ENCODE measurements around the gene SDHAF3.

Gene SDHAF3

GRCh38 chr7:97215556-97215955, 98.1 kb downstream of the SDHAF3 start:
- H3K4me3 ChIP-seq (ENCODE audit: extremely low read depth, insufficient read depth, low read length, poor library complexity, severe bottlenecking): no peak overlapping the region
- H3K4me1 ChIP-seq (ENCODE audit: control insufficient read depth, insufficient read depth, low read length, poor library complexity, severe bottlenecking): no peaks in the 10 kb centered on the region
- H3K9me3 ChIP-seq (ENCODE audit: control insufficient read depth, low read length): no peaks in the 10 kb centered on the region
- WGBS, 2 experiments (ENCODE audit: insufficient coverage in 2 of 2): 60 to 86% methylated on average over 4 to 5 of the region's 7 CpGs
- no peaks in the 10 kb centered on the region for H3K36me3 ChIP-seq (ENCODE audit: control insufficient read depth, insufficient read depth, low read length)
- no peak overlapping the region for H3K27ac ChIP-seq (ENCODE audit: low read depth, low read length, severe bottlenecking)

- H3K9me3 ChIP-seq (ENCODE audit: control insufficient read depth, low read length): no peaks in the 10 kb centered on the region
- H3K4me3 ChIP-seq (ENCODE audit: extremely low read depth, insufficient read depth, low read length, poor library complexity, severe bottlenecking): no peak overlapping the region
- H3K27ac ChIP-seq (ENCODE audit: low read depth, low read length, severe bottlenecking): no peak overlapping the region
- 0% methylated on average over 1 of the region's 2 CpGs; no CpG with 5 or more reads in 1 of the 2 experiments for WGBS, 2 experiments (ENCODE audit: insufficient coverage in 2 of 2)
- no peaks in the 10 kb centered on the region for H3K4me1 ChIP-seq (ENCODE audit: control insufficient read depth, insufficient read depth, low read length, poor library complexity, severe bottlenecking)
- no peaks in the 10 kb centered on the region for H3K36me3 ChIP-seq (ENCODE audit: control insufficient read depth, insufficient read depth, low read length)
These were observed 101.3 kb downstream of the SDHAF3 start for GRCh38 chr7:97218767-97219166.

GRCh38 chr7:97219237-97219636, 101.7 kb downstream of the SDHAF3 start:
- H3K4me1 ChIP-seq (ENCODE audit: control insufficient read depth, insufficient read depth, low read length, poor library complexity, severe bottlenecking): no peaks in the 10 kb centered on the region
- WGBS, 2 experiments (ENCODE audit: insufficient coverage in 2 of 2): 80 to 100% methylated on average over 2 of the region's 2 CpGs
- H3K27ac ChIP-seq (ENCODE audit: low read depth, low read length, severe bottlenecking): no peak overlapping the region
- no peaks in the 10 kb centered on the region for H3K36me3 ChIP-seq (ENCODE audit: control insufficient read depth, insufficient read depth, low read length)
- H3K9me3 ChIP-seq (ENCODE audit: control insufficient read depth, low read length): no peaks in the 10 kb centered on the region
- no peak overlapping the region for H3K4me3 ChIP-seq (ENCODE audit: extremely low read depth, insufficient read depth, low read length, poor library complexity, severe bottlenecking)

- H3K9me3 ChIP-seq (ENCODE audit: control insufficient read depth, low read length): no peaks in the 10 kb centered on the region
- no peak overlapping the region for H3K4me3 ChIP-seq (ENCODE audit: extremely low read depth, insufficient read depth, low read length, poor library complexity, severe bottlenecking)
- H3K36me3 ChIP-seq (ENCODE audit: control insufficient read depth, insufficient read depth, low read length): no peaks in the 10 kb centered on the region
- no peaks in the 10 kb centered on the region for H3K4me1 ChIP-seq (ENCODE audit: control insufficient read depth, insufficient read depth, low read length, poor library complexity, severe bottlenecking)
- H3K27ac ChIP-seq (ENCODE audit: low read depth, low read length, severe bottlenecking): no peak overlapping the region
- WGBS, 2 experiments (ENCODE audit: insufficient coverage in 2 of 2): 100% methylated on average over 2 of the region's 2 CpGs; no CpG with 5 or more reads in 1 of the 2 experiments
These were observed 106.8 kb downstream of the SDHAF3 start for GRCh38 chr7:97224316-97224715.

GRCh38 chr7:97226541-97226940, 109.0 kb downstream of the SDHAF3 start:
- H3K4me3 ChIP-seq (ENCODE audit: extremely low read depth, insufficient read depth, low read length, poor library complexity, severe bottlenecking): no peak overlapping the region
- WGBS, 2 experiments (ENCODE audit: insufficient coverage in 2 of 2): 0% methylated on average over 1 of the region's 3 CpGs; no CpG with 5 or more reads in 1 of the 2 experiments

More at GRCh38 chr7:97226541-97226940, 109.0 kb downstream of the SDHAF3 start:
- no peak overlapping the region for H3K27ac ChIP-seq (ENCODE audit: low read depth, low read length, severe bottlenecking)
- H3K36me3 ChIP-seq (ENCODE audit: control insufficient read depth, insufficient read depth, low read length): no peaks in the 10 kb centered on the region
- H3K4me1 ChIP-seq (ENCODE audit: control insufficient read depth, insufficient read depth, low read length, poor library complexity, severe bottlenecking): no peaks in the 10 kb centered on the region
- no peaks in the 10 kb centered on the region for H3K9me3 ChIP-seq (ENCODE audit: control insufficient read depth, low read length)
